Activated naive CD4-positive, alpha-beta T cell treated with anti-CD3 and anti-CD28 coated beads, Interleukin-2, amount 50 U/mL, for 72 hours (primary cell): ENCODE data around the gene BBX. TPM values are rescaled to one million over a fixed set of nuclear protein-coding genes. Genes with fewer than 3 reads are reported as not detected.

Experiments
- ATAC-seq, 2 donors: fragments of 150-1000 bp; cut with Tn5 transposase; 2 replicates each; pipeline ENCODE4 v1.10.0; 2021; ENCODE audit warnings: mild to moderate bottlenecking in 2 of 2, moderate library complexity in 2 of 2
- DNase-seq, 2 donors: peaks; one replicate each; pipeline ENCODE4 v3.0.0; 2021 to 2022; ENCODE audit warnings: low spot score in 2 of 2
- H3K27ac Mint-ChIP-seq, 2 donors: one replicate each; pipeline ENCODE4 v1.8.0; 2022; ENCODE audit warnings: mild to moderate bottlenecking in 2 of 2, mixed read lengths in 2 of 2
- H3K36me3 Mint-ChIP-seq, 2 donors: one replicate each; pipeline ENCODE4 v1.8.0; 2022; ENCODE audit warnings: mixed read lengths in 2 of 2
- H3K9me3 Mint-ChIP-seq, 2 donors: one replicate each; pipeline ENCODE4 v1.8.0; 2022; ENCODE audit warnings: mixed read lengths in 2 of 2
- total RNA-seq, 2 donors: library from RNA; stranded (reverse); gene quantifications; one replicate each; pipeline ENCODE4 v1.2.3, GENCODE V29; 2022

Gene BBX
- total RNA-seq: 10 to 100 TPM; 42.9 to 46.0 TPM

DNA sequence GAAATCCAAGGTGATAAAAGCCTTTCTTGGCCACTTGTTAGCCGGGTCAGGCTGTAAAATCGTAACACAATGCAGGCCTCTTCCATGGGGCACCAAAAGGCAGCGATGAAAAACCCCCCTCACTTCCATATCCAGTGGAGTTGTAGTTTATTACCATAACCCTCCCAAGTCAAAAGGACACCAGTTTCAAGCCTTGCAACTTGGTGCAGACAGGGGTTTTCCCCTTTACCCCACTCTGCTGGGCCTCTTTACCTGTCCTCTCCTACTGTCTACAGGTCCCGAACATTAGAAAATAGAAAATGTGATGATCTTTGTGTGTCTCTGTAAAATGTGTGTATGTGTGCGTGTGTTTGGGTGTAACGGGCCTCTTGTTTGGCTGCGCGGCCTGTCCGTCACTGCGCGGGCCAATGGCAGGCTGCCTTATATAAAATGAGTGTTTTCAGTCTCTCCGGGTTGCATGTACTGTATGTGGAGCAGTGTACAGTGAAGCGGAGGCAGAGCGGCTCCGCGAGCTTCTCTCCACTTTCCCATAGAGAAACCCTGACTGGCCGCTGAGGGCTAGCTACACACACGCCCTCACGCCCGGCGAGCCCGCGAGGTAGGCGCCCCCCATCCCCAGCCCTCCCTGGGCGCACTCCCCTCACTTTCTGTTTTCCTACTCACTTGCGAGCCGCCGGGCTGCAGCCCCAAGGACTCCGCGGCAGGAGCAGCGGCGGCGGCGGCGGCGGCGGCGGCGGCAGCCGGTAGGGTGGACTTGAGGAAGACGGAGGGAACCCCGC is at the start of gene BBX:
TSS of gene BBX (plus strand) at position 453 of the 779 bp plus-strand sequence. CDS start 187,499 bp downstream, outside the sequence.
- peaks cover 19 to 31% of the 10 kb centered on the region in 2 donors for H3K36me3 Mint-ChIP-seq
- peak; percentile 93 to 95 for DNase-seq

DNA sequence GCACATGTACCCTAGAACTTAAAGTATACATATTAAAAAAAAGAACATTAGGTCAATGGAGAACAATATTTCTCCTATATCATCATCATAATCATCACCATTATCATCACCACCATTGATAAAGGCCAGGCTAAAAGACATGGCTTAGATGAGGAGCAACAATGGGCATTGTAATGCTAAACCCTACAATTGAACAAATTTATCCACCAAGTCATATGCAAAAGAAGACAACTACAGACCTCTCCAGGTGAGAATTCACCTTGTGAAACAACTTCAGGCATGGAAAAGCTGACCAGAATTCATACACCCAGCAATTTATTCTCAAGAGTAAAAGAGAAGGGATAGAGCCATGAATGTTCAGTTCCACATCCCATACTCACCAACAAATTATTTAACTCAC is 46.3 kb upstream of the BBX start:
- peaks cover 12 to 13% of the 10 kb centered on the region in 2 donors for H3K9me3 Mint-ChIP-seq
- ATAC-seq (no peak), DNase-seq (no peak)
- H3K27ac Mint-ChIP-seq: no peak overlapping the region
- peaks cover 11 to 16% of the 10 kb centered on the region in 2 donors for H3K36me3 Mint-ChIP-seq

More for the DNA sequence above, at the start of gene BBX:
- peak; percentile 95 to 96 for ATAC-seq
- Mint-ChIP-seq H3K9me3 (no peaks in the 10 kb centered on the region), H3K27ac (peak within 1 kb of the TSS; percentile 82 to 97)

GRCh38 chr3:107487490-107487889 is 35.3 kb upstream of the BBX start:
- ATAC-seq (peak; percentile 61 to 92), DNase-seq (no peak)
- no peak overlapping the region for H3K27ac Mint-ChIP-seq
- no peaks in the 10 kb centered on the region for H3K9me3 Mint-ChIP-seq
- no peaks in the 10 kb centered on the region for H3K36me3 Mint-ChIP-seq

- no peaks in the 10 kb centered on the region for H3K9me3 Mint-ChIP-seq
- no peak for ATAC-seq
- no peak overlapping the region for H3K27ac Mint-ChIP-seq
- DNase-seq: no peak
- no peaks in the 10 kb centered on the region for H3K36me3 Mint-ChIP-seq
Measured at GRCh38 chr3:107488942-107489341, 33.8 kb upstream of the BBX start.

DNA sequence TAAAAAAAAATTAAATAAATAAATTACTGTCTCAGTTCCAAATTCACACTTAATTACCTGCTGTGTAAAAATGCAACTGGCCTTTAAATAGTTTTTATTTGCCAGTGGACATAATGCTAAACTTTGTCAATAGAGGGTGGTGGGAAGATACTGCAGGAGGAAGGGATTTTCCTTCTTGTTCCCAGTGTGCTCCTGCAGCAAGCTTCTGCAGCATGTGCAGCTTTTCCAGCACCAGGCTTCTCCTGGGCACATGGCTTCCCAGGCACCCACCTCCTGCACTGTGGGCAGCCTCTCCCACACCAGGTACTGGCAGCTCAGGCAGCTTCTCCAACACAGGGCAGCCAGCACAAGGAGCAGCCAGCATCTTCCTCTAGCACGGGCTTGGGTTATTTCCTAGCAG is 29.6 kb upstream of the BBX start:
- no peak for ATAC-seq
- Mint-ChIP-seq H3K36me3 (no peaks in the 10 kb centered on the region), H3K27ac (no peak overlapping the region), H3K9me3 (no peaks in the 10 kb centered on the region)
- no peak for DNase-seq

DNA sequence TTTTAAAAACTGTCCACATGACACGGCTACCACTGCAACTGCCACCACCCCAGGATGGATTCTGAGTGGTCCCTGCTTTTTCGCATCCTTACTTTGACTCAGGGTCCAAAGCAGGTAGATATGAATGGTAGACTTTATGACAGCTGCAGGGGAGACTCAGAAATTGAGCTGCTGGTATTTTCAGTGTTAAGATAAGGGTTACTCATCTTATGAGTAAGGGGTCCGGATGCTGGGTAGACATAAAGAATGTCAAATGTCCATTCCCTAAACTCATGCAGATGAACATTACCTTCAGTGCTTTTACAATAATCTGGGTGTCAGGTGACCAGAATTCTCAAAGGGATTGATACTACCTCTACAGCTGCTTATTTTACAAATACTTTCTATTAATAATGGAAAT is 25.9 kb upstream of the BBX start:
- H3K27ac Mint-ChIP-seq: no peak overlapping the region
- ATAC-seq (no peak), DNase-seq (no peak)
- no peaks in the 10 kb centered on the region for H3K36me3 Mint-ChIP-seq
- H3K9me3 Mint-ChIP-seq: no peaks in the 10 kb centered on the region

DNA sequence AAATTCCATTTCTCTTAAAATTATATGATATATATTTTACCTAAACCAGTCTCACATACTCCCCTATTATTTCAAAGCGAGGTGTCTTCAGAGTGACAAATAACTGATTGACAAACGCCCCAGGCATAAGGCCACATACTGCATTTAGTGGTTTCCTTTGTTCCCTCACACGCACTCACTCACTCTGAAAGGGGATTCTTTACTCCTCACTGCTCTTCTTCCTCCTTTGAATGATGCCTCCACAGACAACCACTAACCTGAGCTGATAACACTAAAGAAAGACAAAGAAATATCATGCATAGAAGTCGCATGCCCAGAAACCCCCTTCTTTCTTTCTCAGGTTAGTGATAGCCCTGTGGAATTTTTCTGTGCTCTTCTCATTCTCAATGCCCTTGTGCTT is 24.1 kb upstream of the BBX start:
- Mint-ChIP-seq H3K36me3 (no peaks in the 10 kb centered on the region), H3K27ac (no peak overlapping the region), H3K9me3 (no peaks in the 10 kb centered on the region)
- no peak for ATAC-seq
- DNase-seq: no peak

DNA sequence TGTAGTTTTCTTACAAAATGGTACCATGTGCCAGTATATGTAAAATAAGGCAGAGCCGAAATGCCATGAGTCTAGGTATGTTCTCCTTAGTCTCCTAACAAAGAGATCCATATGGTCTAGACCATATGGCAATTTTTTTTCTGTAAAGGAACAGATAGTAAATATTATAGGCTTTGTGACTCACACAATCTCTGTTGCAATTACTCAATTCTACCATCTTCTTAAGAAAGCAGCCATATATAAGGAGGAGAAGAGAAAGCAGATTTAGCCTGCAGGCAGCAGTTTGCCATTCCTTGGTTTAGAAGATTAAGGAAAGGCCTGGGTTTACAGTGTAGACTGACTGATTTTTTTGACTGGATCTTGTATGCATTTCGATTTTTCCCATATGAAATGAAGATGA is 16.3 kb upstream of the BBX start:
- DNase-seq (no peak), ATAC-seq (no peak)
- Mint-ChIP-seq H3K36me3 (no peaks in the 10 kb centered on the region), H3K27ac (no peak overlapping the region), H3K9me3 (no peaks in the 10 kb centered on the region)

- no peak for DNase-seq
- no peak overlapping the region for H3K27ac Mint-ChIP-seq
- H3K9me3 Mint-ChIP-seq: no peaks in the 10 kb centered on the region
- no peak for ATAC-seq
- no peaks in the 10 kb centered on the region for H3K36me3 Mint-ChIP-seq
Measured at GRCh38 chr3:107508331-107508730, 14.4 kb upstream of the BBX start.

DNA sequence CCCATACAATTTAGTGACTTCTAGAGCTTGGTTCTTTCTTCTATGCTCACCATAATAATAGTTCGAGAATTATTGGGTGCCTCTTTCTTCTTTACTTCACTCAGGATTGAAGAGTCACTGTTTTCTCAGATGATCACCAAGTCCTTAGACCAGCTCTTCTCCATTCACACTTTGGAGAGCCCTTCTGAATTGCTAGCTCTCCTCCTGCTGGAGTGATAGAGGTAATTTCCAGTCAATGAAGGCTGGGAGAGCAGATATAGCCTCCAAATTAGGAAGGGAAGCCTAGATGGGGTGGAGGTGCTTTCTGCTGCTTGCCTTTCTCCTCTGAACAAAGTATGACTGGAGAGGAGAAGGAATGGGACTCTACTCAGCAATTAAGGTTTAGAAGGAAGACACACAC is 10.7 kb upstream of the BBX start:
- H3K9me3 Mint-ChIP-seq: no peaks in the 10 kb centered on the region
- no peak for ATAC-seq
- no peak overlapping the region for H3K27ac Mint-ChIP-seq
- DNase-seq: no peak
- no peaks in the 10 kb centered on the region for H3K36me3 Mint-ChIP-seq

DNA sequence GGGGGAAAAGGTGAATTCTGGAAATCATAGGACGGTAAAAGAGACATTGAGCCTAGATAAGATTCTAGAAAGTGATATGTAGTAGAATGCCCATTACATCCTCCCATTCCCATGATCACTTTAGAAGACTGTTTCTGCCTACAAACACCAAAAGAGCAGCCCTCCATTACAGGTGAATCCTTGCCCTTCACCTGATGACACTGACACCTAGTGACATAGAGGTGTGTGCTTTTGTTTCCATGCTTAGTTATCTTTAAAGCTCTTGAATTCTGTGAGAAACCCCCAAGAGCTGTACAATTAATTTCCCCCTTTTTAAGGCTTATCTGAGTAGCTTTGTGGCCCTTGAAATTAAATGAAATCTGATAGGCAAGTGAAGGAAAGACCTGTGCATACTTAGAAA is 8.3 kb upstream of the BBX start:
- Mint-ChIP-seq H3K9me3 (no peaks in the 10 kb centered on the region), H3K36me3 (no peaks in the 10 kb centered on the region), H3K27ac (no peak overlapping the region)
- no peak for DNase-seq
- ATAC-seq: no peak

GRCh38 chr3:107516475-107516874 is 6.3 kb upstream of the BBX start:
- Mint-ChIP-seq H3K9me3 (no peaks in the 10 kb centered on the region), H3K27ac (no peak overlapping the region), H3K36me3 (no peaks in the 10 kb centered on the region)
- ATAC-seq (no peak), DNase-seq (no peak)

DNA sequence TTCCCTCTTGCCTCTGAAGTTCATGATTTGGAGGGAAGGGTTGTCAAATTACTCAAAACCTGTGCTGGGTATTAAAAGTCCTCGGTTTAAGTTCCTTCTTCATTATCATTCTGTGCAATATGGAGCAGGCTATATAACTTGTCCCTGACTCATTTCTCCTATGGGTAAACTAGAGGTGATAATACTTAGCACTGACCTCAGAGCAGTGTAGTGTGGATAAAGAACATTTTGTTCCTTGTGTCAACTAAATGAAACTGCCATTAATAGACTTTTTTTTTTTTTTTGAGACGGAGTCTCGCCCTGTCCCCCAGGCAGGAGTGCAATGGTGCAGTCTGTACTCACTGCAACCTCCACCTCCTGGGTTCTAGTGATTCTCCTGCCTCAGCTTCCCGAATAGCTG is 2.2 kb upstream of the BBX start:
- no peak for ATAC-seq
- H3K27ac Mint-ChIP-seq: no peak overlapping the region
- DNase-seq: no peak
- H3K9me3 Mint-ChIP-seq: no peaks in the 10 kb centered on the region
- H3K36me3 Mint-ChIP-seq: peaks cover 9 to 15% of the 10 kb centered on the region in 2 donors

- no peak for DNase-seq
- H3K36me3 Mint-ChIP-seq: peaks cover 12 to 21% of the 10 kb centered on the region in 2 donors
- H3K27ac Mint-ChIP-seq: no peak overlapping the region
- no peak for ATAC-seq
- no peaks in the 10 kb centered on the region for H3K9me3 Mint-ChIP-seq
Measured at GRCh38 chr3:107521469-107522059, 1.2 kb upstream of the BBX start.

DNA sequence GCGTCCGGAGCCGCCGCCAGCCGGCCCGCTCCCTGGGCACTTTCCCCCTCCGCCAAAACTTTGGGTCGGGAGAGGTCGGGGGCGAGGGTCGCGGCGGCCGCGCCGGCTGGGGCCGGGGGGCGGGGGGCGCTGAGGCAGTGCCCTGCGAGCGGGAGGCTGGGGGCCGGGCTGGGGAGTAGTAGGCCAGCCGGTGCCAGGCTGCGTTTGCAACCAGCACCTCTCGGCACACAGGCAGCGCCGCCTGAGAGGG is 452 bp downstream of the BBX start:
- Mint-ChIP-seq H3K9me3 (no peaks in the 10 kb centered on the region), H3K27ac (peak overlapping the region; percentile 82 to 91), H3K36me3 (peaks cover 19 to 31% of the 10 kb centered on the region in 2 donors)
- peak; percentile 24 to 59 for ATAC-seq
- DNase-seq: no peak

DNA sequence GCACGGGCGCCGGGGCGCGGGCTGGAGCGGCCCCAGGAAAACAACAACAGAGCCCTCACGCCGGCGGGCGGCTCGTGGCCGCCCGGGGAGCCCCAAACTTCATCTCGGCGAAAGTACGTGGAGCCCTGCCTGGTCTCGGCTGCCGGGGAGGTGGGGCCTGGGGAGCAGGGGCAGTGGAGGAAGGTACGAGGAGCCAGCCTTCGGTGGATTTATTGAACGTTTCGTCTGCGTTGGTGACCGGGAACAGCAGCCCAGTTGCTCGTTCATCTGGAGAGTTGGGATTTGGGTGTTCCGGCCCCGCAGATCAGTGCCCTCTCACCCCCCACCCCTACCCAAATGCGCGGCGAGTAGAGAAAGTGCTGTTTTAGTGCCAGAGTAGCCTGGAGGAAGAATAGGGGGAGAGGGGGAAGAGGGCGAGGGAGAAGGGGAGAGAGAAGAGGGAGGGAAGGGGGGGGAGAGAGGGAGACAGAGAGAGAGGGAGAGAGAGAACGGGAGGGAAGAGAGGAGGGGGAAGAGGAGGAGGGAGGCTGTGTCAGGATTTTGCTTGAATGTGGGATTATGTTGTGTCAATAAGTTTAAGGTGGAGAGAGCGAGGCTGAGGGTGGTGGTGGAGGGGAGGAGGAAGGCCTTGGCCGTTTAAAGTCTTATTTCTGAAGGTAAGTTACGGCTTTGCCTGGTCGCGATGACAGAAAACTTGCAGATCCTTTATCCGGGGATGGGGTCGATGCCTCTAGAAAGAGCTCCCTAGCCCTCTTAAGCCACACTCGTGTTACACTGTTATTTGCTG is 970 bp downstream of the BBX start:
- Mint-ChIP-seq H3K27ac (peak overlapping the region; percentile 82 to 97), H3K36me3 (peaks cover 19 to 31% of the 10 kb centered on the region in 2 donors), H3K9me3 (no peaks in the 10 kb centered on the region)
- peak; percentile 52 to 58 for DNase-seq
- ATAC-seq: peak in 1 of 2 donors; percentile 46

DNA sequence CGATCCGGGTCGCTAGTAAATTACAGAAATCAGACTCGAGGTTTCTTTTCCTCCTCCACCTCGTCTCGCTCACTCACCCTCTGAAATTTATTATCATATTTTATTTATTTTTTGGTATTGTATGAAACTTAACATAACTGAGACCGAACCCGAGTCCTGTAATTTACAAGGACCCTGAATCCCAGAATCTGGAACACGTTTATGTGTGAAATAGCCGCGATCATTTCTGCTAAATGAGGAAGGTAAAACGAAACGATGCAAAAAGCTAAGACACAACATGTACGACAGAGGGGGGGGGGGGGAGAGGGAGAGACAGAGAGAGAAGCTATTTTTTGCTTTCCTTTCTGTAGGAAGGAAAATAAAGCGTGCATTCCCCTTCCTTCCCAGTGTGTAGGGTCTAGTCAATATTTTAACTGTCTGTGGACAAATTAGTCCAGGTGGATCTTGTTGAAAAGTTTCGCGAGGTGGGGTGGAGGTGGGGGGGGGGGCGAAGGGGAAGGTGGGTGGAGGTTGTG is 1.6 kb downstream of the BBX start:
- H3K36me3 Mint-ChIP-seq: peaks cover 19 to 35% of the 10 kb centered on the region in 2 donors
- no peak for ATAC-seq
- H3K9me3 Mint-ChIP-seq: no peaks in the 10 kb centered on the region
- peak overlapping the region; percentile 82 to 97 for H3K27ac Mint-ChIP-seq
- DNase-seq: peak in 1 of 2 donors; percentile 13
